ENCODE measurements around the gene FOXE1. TPM values are rescaled to one million over a fixed set of nuclear protein-coding genes. Genes with fewer than 3 reads are reported as not detected.

FOXE1 gene
- total RNA-seq, 1 donor from 2014 or later = not detected

DNA sequence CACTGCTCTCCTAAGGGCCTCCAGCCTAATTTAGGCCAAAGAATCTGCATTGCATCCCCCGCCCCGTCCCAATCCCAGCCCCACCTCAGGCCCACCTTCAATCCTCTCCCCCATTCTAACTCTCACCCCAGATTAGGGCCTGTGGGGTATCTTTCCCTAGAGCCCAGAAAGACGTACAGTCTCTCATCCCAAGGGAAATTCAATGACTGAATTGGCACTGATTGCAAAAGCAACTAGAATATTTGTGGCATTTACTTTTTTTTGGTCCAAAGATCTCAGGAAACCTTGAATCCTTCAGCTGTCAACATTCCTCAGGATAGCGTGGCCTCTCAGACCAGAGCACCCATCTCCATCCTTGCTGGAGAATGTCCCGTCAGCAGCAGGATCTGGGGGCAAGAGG, 38.7 kb downstream of the FOXE1 start:
- Histone ChIP-seq H3K36me3 (peaks cover 8% of the 10 kb centered on the region), H3K4me3 (no peak overlapping the region), H3K9me3 (replicated peaks) (peaks cover 19% of the 10 kb centered on the region), H3K4me1 (no peaks in the 10 kb centered on the region), H3K27me3 (ENCODE audit: low read depth) (peaks cover 12% of the 10 kb centered on the region), H3K27ac (replicated peaks) (no peak overlapping the region)
- TF ChIP-seq, protein P1, sequence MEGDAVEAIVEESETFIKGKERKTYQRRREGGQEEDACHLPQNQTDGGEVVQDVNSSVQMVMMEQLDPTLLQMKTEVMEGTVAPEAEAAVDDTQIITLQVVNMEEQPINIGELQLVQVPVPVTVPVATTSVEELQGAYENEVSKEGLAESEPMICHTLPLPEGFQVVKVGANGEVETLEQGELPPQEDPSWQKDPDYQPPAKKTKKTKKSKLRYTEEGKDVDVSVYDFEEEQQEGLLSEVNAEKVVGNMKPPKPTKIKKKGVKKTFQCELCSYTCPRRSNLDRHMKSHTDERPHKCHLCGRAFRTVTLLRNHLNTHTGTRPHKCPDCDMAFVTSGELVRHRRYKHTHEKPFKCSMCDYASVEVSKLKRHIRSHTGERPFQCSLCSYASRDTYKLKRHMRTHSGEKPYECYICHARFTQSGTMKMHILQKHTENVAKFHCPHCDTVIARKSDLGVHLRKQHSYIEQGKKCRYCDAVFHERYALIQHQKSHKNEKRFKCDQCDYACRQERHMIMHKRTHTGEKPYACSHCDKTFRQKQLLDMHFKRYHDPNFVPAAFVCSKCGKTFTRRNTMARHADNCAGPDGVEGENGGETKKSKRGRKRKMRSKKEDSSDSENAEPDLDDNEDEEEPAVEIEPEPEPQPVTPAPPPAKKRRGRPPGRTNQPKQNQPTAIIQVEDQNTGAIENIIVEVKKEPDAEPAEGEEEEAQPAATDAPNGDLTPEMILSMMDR (IDR thresholded peaks at IDR 0.05; ENCODE audit: borderline replicate concordance) = no peak
- intact Hi-C loops (cut with micrococcal nuclease) = no loop called here
- DNase-seq = no peak

DNA sequence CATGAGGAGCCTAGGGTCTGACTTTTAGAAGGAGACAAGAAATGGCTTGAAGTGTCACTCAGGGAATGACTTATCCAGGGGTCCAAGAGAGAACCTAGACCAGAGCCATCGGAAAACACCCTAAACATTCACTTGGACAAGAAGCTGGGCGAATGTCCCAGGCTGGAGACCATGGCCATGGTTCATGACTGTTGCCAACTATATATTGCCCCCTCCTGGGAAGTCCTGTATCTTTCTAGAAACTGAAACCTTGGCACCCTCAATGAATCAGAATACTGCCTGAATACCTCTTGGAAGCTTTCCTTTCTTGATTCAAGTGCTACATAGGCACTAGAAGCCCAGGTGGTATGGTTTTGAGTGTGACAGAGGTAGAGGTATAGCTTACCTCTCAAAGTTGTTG, 39.4 kb downstream of the FOXE1 start:
- TF ChIP-seq, protein P1 (IDR thresholded peaks at IDR 0.05; ENCODE audit: borderline replicate concordance) = no peak
- peaks cover 19% of the 10 kb centered on the region for H3K9me3 ChIP-seq (replicated peaks)
- DNase-seq = no peak
- H3K4me1 ChIP-seq = no peaks in the 10 kb centered on the region
- H3K4me3 ChIP-seq = no peak overlapping the region
- intact Hi-C loops (cut with micrococcal nuclease) = no loop called here
- H3K27me3 ChIP-seq (ENCODE audit: low read depth) = peaks cover 8% of the 10 kb centered on the region
- peaks cover 10% of the 10 kb centered on the region for H3K36me3 ChIP-seq
- H3K27ac ChIP-seq (replicated peaks) = no peak overlapping the region

DNA sequence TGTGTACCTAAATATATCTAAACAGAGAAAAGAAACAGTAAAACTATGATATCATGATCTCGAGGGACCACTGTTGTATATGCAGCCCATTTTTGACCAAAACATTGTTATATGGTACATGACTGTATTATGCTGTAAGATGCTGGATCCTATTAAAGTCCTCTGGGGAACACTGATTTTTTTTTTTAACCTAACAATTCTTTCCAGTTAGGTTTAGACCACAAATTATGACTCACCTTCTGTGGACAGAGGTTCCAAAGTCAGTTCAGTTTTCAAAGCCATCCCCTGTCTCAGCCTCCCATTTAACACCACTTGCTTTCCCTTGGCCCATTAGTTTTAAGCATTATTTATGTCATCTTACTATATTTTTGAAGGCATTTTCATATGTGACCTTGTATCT, 42.2 kb downstream of the FOXE1 start:
- Histone ChIP-seq H3K4me1 (no peaks in the 10 kb centered on the region), H3K36me3 (peaks cover 21% of the 10 kb centered on the region), H3K4me3 (no peak overlapping the region), H3K27ac (replicated peaks) (no peak overlapping the region), H3K27me3 (ENCODE audit: low read depth) (no peaks in the 10 kb centered on the region), H3K9me3 (replicated peaks) (peaks cover 19% of the 10 kb centered on the region)
- TF ChIP-seq, protein P1 (IDR thresholded peaks at IDR 0.05; ENCODE audit: borderline replicate concordance) = no peak
- intact Hi-C loops (cut with micrococcal nuclease) = no loop called here
- no peak for DNase-seq

DNA sequence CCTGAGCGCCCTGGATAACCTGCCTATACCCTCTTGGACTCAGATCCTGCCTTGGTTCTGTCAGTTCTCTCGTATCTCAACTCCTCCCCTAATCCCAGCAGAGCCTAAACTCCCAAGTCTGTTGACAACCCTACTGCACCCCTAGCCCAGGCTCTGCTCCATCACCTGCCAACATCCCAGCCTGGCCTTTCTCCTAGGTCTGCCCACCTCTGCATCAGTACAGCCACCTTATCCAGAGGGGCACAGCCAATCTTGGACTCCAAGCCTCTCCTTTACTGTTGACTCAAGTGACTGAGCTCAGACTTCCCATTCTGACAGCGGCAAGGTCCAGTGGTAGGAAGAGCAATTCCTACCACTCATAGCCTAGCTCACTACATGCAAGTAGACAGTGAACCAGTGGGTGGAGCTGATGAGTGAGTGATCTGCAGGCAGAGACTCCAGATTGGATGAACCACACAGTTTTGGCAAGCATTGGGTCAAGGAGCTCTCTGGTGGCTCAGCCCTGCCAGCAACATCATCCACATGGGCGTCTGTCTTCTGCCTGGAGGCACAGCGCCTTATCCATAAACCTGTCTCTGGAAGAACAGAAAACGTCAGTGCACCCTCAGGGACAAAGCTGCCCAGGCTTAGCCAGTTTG, 42.8 kb downstream of the FOXE1 start:
- H3K27me3 ChIP-seq (ENCODE audit: low read depth) = no peaks in the 10 kb centered on the region
- DNase-seq = no peak
- no peak overlapping the region for H3K4me3 ChIP-seq
- H3K36me3 ChIP-seq = peaks cover 21% of the 10 kb centered on the region
- no peaks in the 10 kb centered on the region for H3K4me1 ChIP-seq
- H3K9me3 ChIP-seq (replicated peaks) = peaks cover 19% of the 10 kb centered on the region
- intact Hi-C loops (cut with micrococcal nuclease) = no loop called here
- TF ChIP-seq, protein P1 (IDR thresholded peaks at IDR 0.05; ENCODE audit: borderline replicate concordance) = no peak
- H3K27ac ChIP-seq (replicated peaks) = no peak overlapping the region

DNA sequence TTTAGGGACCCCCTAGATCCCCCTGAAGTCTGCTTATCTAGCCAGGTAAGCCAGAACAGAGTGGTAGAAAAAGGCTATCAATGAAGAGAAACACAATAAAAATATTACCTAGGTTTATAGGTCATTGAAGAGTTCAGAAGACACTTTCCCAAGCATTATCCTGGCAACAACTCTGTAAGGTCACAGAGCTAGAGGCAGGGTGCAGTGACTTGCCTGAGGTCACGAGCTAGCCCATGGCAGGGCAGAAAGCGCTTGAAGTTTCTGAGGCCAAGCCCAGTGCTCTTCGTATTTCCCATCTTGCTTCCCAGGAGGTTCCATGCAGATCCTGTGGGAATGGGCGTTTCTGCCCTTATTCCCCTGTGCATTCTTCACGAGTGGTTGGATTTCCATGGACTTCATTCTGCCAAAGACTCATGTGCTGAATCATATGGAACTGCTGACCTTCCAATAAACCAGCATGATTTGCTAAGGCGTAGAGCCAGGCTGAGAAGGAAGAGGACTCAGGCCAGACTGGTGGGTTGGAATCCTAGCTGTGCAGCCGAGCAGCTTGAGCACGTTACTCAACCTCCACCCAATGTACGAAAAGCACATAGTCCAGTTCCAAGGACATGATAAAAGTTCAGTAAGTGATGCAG, 47.2 kb downstream of the FOXE1 start:
- Histone ChIP-seq H3K9me3 (replicated peaks) (no peaks in the 10 kb centered on the region), H3K36me3 (peaks cover 34% of the 10 kb centered on the region), H3K4me1 (no peaks in the 10 kb centered on the region), H3K27me3 (ENCODE audit: low read depth) (no peaks in the 10 kb centered on the region), H3K27ac (replicated peaks) (no peak overlapping the region), H3K4me3 (no peak overlapping the region)
- intact Hi-C loops (cut with micrococcal nuclease) = loop anchor here (5.0 kb wide), 1 partner anchor 188 kb away; no protein-coding TSS in a partner anchor
- TF ChIP-seq, protein P1 (IDR thresholded peaks at IDR 0.05; ENCODE audit: borderline replicate concordance) = no peak
- DNase-seq = no peak

All from left ventricle myocardium inferior (tissue), 1 donor.